SK-N-SH (cell line): ENCODE results near the gene ZDHHC14. TPM values are rescaled to one million over a fixed set of nuclear protein-coding genes. Genes with fewer than 3 reads are reported as not detected.

Source experiments
- CTCF ChIA-PET: fragments of 300-600, 350-600 bp; formaldehyde crosslinking; extraction: SDS; loops from one replicate; lab custom pipeline; 2021; lab: Yijun Ruan, JAX
- POLR2A ChIA-PET: fragments of 350-600 bp; sonication (Branson Sonifier 250); formaldehyde crosslinking; extraction: SDS; loops from one replicate; lab custom pipeline; 2020; ENCODE audit warnings: antibody characterized with exemption, inconsistent platforms; lab: Yijun Ruan, JAX
- DNase-seq: peaks from one replicate; pipeline ENCODE4 v3.0.0; 2012
- H2AFZ ChIP-seq: fragments of 200-600 bp; sonication (generic); 2 replicates; pipeline ENCODE4 v1.8.1; 2016; ENCODE audit warnings: antibody characterized with exemption, mild to moderate bottlenecking, low read depth
- H3F3A ChIP-seq: fragments of 200-600 bp; sonication (generic); replicated peaks from 2 replicates; pipeline ENCODE3; 2016; ENCODE audit warnings: antibody characterized with exemption, mild to moderate bottlenecking; ENCODE audit not compliant: insufficient read depth
- H3K27ac ChIP-seq, 2 experiments: fragments of 200-500 bp in 1 of 2; fragments of 200-600 bp in 1 of 2; sonication (Bioruptor generic) in 1 of 2; sonication (generic), shearing (Covaris generic) in 1 of 2; 2 replicates each; pipeline versions ENCODE4 v1.5.1 to v1.6.1; 2014 to 2016; ENCODE audit warnings: low read depth in 2 of 2, inconsistent platforms in 1 of 2, low read length in 1 of 2, mild to moderate bottlenecking in 1 of 2, mixed read lengths in 1 of 2
- H3K27me3 ChIP-seq: fragments of 200-600 bp; sonication (generic), shearing (Covaris generic); 2 replicates; pipeline ENCODE4 v1.6.1; 2016; ENCODE audit warnings: mixed run types; ENCODE audit not compliant: insufficient read depth
- H3K36me3 ChIP-seq, 2 experiments: fragments of 200-500 bp in 1 of 2; fragments of 200-600 bp in 1 of 2; sonication (Bioruptor generic) in 1 of 2; sonication (generic) in 1 of 2; replicated peaks in 1 of 2; 2 replicates each; pipeline versions ENCODE3 to v1.5.1; 2014 to 2016; ENCODE audit warnings: low read length in 1 of 2, mild to moderate bottlenecking in 1 of 2; ENCODE audit not compliant: insufficient read depth in 2 of 2, control insufficient read depth in 1 of 2
- H3K4me1 ChIP-seq, 2 experiments: fragments of 200-500 bp in 1 of 2; fragments of 200-600 bp in 1 of 2; sonication (Bioruptor generic) in 1 of 2; sonication (generic), shearing (Covaris generic) in 1 of 2; 2 replicates each; pipeline versions ENCODE4 v1.5.1 to v1.6.1; 2014 to 2016; ENCODE audit warnings: low read depth in 1 of 2, low read length in 1 of 2, mixed run types in 1 of 2; ENCODE audit not compliant: insufficient read depth in 2 of 2, control insufficient read depth in 1 of 2
- H3K4me2 ChIP-seq: fragments of 200-600 bp; sonication (generic), shearing (Covaris generic); 2 replicates; pipeline ENCODE4 v1.6.1; 2017; ENCODE audit warnings: mixed run types
- H3K4me3 ChIP-seq, 2 experiments: fragments of 200-500 bp in 1 of 2; fragments of 200-600 bp in 1 of 2; sonication (Bioruptor generic) in 1 of 2; sonication (generic), shearing (Covaris generic) in 1 of 2; 2 replicates each; pipeline versions ENCODE4 v1.5.1 to v1.8.1; 2014 to 2016; ENCODE audit warnings: low read depth in 2 of 2, inconsistent platforms in 1 of 2, low read length in 1 of 2, mild to moderate bottlenecking in 1 of 2, mixed read lengths in 1 of 2, moderate library complexity in 1 of 2
- H3K79me2 ChIP-seq: fragments of 200-600 bp; sonication (generic); 2 replicates; pipeline ENCODE4 v1.8.1; 2017; ENCODE audit warnings: mild to moderate bottlenecking; ENCODE audit not compliant: insufficient read depth
- H3K9ac ChIP-seq: fragments of 200-600 bp; sonication (generic); 2 replicates; pipeline ENCODE4 v1.6.1; 2017; ENCODE audit warnings: mixed run types
- H3K9me2 ChIP-seq: fragments of 200-600 bp; sonication (generic); 2 replicates; pipeline ENCODE4 v1.6.1; 2017; ENCODE audit warnings: mixed run types
- H3K9me3 ChIP-seq: fragments of 200-600 bp; sonication (generic); 2 replicates; pipeline ENCODE4 v1.6.1; 2017; ENCODE audit warnings: mixed run types, mild to moderate bottlenecking, moderate library complexity
- H4K20me1 ChIP-seq: fragments of 200-600 bp; sonication (generic); 2 replicates; pipeline ENCODE4 v1.6.1; 2017; ENCODE audit warnings: mild to moderate bottlenecking, mixed run types; ENCODE audit not compliant: insufficient read depth
- CHD2 ChIP-seq: fragments of 150-350 bp; IDR thresholded peaks from 2 replicates; pipeline ENCODE4 v1.6.1; 2018; ENCODE audit warnings: low read length; ENCODE audit not compliant: partially characterized antibody
- FOXJ3 ChIP-seq: sonication (generic); formaldehyde crosslinking; IDR thresholded peaks from 2 replicates; pipeline ENCODE4 v1.5.1; 2020; ENCODE audit warnings: mild to moderate bottlenecking, missing genetic modification reagents
- GATA2 ChIP-seq: sonication (generic); formaldehyde crosslinking; IDR thresholded peaks from 2 replicates; pipeline ENCODE4 v1.5.0; 2020; ENCODE audit warnings: mild to moderate bottlenecking, missing genetic modification reagents
- JUND ChIP-seq: IDR thresholded peaks from 2 replicates; pipeline ENCODE4 v1.4.0; 2012
- MEF2A ChIP-seq: IDR thresholded peaks from 2 replicates; pipeline ENCODE4 v1.4.0; 2012; ENCODE audit warnings: low read depth, borderline replicate concordance
- MXI1 ChIP-seq: IDR thresholded peaks from 2 replicates; pipeline ENCODE4 v1.6.1; 2012; ENCODE audit warnings: mild to moderate bottlenecking, low read depth, low read length, improper control_type of control experiment
- NFIC ChIP-seq: IDR thresholded peaks from 2 replicates; pipeline ENCODE4 v1.4.0; 2012; ENCODE audit warnings: borderline replicate concordance
- NRF1 ChIP-seq: IDR thresholded peaks from 2 replicates; pipeline ENCODE4 v1.6.1; 2012; ENCODE audit warnings: low read depth, mild to moderate bottlenecking, low read length
- POLR2AphosphoS5 ChIP-seq: IDR thresholded peaks from 2 replicates; pipeline ENCODE4 v1.6.1; 2012; ENCODE audit warnings: low read depth, low read length
- RCOR1 ChIP-seq: fragments of 150-350 bp; IDR thresholded peaks from 2 replicates; pipeline ENCODE4 v1.6.1; 2017; ENCODE audit warnings: antibody characterized with exemption, low read length
- RFX5 ChIP-seq: IDR thresholded peaks from 2 replicates; pipeline ENCODE4 v1.6.1; 2012; ENCODE audit warnings: mild to moderate bottlenecking, improper control_type of control experiment, low read length
- RXRA ChIP-seq: IDR thresholded peaks from 2 replicates; pipeline ENCODE4 v1.4.0; 2012; ENCODE audit warnings: low read depth, mild to moderate bottlenecking, borderline replicate concordance
- SIN3A ChIP-seq: IDR thresholded peaks from 2 replicates; pipeline ENCODE4 v1.6.1; 2012; ENCODE audit warnings: low read depth, mild to moderate bottlenecking, low read length, moderate library complexity, borderline replicate concordance
- WGBS: methylation state at CpG from one replicate; pipeline ENCODE4 v1.1.6; 2017; ENCODE audit warnings: low lambda C conversion rate; 5-methylcytosine and 5-hydroxymethylcytosine counted together
- polyA plus RNA-seq, 3 experiments: library from polyadenylated mRNA; depleted of rRNA; stranded (reverse); fragments of >200 nt; gene quantifications; 2 replicates each; pipeline ENCODE4 v1.2.3, GENCODE V29; 2012
- TF ChIP-seq, protein P1 (sequence below): IDR thresholded peaks from 2 replicates; pipeline ENCODE4 v1.4.0; 2012; ENCODE audit warnings: low read depth, borderline replicate concordance
- TF ChIP-seq, protein P2 (sequence below): IDR thresholded peaks from 2 replicates; pipeline ENCODE4 v1.6.1; 2012; ENCODE audit warnings: mild to moderate bottlenecking, low read depth, low read length, moderate library complexity
- TF ChIP-seq, protein P3 (sequence below): IDR thresholded peaks from 2 replicates; pipeline ENCODE4; 2012
- TF ChIP-seq, protein P4 (sequence below): fragments of 150-350 bp; IDR thresholded peaks from 2 replicates; pipeline ENCODE4 v1.6.1; 2016; ENCODE audit warnings: mild to moderate bottlenecking, low read depth, low read length
- TF ChIP-seq, protein P5 (sequence below): fragments of 150-350 bp; IDR thresholded peaks from 2 replicates; pipeline ENCODE4 v1.6.1; 2017; ENCODE audit warnings: antibody characterized with exemption, low read length, low read depth, borderline replicate concordance

The ZDHHC14 gene
- polyA plus RNA-seq, 1 of the 3 experiments (the other 2 are of a cell fraction), result 5.4 TPM

DNA sequence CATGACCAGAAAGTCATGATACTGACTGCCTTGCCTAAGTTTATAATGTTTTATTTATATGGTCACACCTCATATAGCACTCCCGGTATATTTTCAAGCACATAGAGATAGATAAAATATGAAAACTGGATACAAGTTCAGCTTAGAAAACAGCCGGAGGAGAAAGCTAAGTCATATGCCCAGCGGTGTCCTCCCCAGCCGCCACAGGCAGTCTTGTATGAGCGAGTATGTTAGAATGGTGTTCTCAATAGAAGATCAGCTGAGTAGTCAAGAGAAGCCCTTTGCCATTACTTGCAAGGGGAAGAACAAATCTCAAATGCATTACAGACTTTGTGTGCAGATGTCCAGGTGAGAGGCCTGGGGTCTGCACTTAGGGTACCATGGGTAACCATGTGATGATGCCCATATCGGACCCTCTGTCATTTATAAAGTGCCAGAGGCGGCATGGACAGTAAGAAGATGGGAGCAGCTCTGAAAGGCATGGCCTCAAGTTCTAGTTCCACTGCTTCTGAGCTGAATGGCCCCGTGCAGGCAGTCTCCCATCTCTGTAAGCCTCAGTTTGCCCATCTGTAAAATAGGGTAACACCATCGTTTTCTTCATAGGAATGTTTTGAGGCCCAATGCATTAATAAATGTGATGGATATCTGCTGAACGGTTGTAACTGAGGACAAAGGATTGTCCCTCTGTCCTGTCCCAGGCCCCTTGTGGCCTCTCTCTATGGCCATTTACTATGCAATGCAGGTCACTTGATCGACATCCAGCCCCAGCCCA is 246.4 kb downstream of the ZDHHC14 start:
- CTCF ChIA-PET, result interaction anchor here (0.6 to 2.1 kb wide), 3 partner anchors 13 to 313 kb away, joined by 3 to 10 read pairs (median 3); no protein-coding TSS in a partner anchor

DNA sequence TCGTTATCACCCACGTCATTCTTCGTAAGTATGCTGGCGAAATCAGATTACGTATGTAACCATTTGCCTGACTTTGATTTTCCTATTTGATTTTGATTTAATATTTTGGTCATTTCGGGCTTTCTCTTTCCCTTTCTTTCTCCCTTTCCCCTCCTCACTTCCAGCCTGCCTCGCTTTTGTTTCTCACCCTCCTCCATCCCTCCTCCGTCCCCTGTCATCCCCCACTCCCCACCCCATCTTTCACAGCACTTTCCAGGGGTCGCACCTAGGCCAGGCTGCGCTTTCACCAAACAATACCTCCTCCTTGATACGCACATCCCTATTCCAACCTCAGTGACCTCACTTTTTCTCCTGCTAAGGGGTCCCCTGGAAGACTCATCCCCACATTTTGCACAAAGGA is 247.5 kb downstream of the ZDHHC14 start:
- Histone ChIP-seq H3K79me2 (no peaks in the 10 kb centered on the region), H3K27me3 (no peaks in the 10 kb centered on the region), H3K4me3 (no peak overlapping the region), H3F3A (no peaks in the 10 kb centered on the region), H3K4me2 (no peak overlapping the region), H4K20me1 (no peaks in the 10 kb centered on the region), H3K9me2 (no peaks in the 10 kb centered on the region), H3K27ac (no peak overlapping the region), H3K36me3 (no peaks in the 10 kb centered on the region), H3K9me3 (no peaks in the 10 kb centered on the region), H2AFZ (no peak overlapping the region), H3K4me1 (peaks cover 0 to 9% of the 10 kb centered on the region in 2 experiments; a peak in 1 of 4 replicates), H3K9ac (no peak overlapping the region)
- 94% methylated on average over 11 of the region's 11 CpGs for WGBS
- no peak for DNase-seq
- ChIA-PET CTCF (no interaction called here), POLR2A (no interaction called here)
- TF ChIP-seq, protein P1, sequence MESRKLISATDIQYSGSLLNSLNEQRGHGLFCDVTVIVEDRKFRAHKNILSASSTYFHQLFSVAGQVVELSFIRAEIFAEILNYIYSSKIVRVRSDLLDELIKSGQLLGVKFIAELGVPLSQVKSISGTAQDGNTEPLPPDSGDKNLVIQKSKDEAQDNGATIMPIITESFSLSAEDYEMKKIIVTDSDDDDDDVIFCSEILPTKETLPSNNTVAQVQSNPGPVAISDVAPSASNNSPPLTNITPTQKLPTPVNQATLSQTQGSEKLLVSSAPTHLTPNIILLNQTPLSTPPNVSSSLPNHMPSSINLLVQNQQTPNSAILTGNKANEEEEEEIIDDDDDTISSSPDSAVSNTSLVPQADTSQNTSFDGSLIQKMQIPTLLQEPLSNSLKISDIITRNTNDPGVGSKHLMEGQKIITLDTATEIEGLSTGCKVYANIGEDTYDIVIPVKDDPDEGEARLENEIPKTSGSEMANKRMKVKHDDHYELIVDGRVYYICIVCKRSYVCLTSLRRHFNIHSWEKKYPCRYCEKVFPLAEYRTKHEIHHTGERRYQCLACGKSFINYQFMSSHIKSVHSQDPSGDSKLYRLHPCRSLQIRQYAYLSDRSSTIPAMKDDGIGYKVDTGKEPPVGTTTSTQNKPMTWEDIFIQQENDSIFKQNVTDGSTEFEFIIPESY, result no peak
- TF ChIP-seq RCOR1 (no peak), FOXJ3 (CRISPR knock-in tag) (no peak), CHD2 (no peak), POLR2AphosphoS5 (no peak), RFX5 (no peak), SIN3A (no peak), NFIC (no peak), NRF1 (no peak)
- TF ChIP-seq, protein P2, sequence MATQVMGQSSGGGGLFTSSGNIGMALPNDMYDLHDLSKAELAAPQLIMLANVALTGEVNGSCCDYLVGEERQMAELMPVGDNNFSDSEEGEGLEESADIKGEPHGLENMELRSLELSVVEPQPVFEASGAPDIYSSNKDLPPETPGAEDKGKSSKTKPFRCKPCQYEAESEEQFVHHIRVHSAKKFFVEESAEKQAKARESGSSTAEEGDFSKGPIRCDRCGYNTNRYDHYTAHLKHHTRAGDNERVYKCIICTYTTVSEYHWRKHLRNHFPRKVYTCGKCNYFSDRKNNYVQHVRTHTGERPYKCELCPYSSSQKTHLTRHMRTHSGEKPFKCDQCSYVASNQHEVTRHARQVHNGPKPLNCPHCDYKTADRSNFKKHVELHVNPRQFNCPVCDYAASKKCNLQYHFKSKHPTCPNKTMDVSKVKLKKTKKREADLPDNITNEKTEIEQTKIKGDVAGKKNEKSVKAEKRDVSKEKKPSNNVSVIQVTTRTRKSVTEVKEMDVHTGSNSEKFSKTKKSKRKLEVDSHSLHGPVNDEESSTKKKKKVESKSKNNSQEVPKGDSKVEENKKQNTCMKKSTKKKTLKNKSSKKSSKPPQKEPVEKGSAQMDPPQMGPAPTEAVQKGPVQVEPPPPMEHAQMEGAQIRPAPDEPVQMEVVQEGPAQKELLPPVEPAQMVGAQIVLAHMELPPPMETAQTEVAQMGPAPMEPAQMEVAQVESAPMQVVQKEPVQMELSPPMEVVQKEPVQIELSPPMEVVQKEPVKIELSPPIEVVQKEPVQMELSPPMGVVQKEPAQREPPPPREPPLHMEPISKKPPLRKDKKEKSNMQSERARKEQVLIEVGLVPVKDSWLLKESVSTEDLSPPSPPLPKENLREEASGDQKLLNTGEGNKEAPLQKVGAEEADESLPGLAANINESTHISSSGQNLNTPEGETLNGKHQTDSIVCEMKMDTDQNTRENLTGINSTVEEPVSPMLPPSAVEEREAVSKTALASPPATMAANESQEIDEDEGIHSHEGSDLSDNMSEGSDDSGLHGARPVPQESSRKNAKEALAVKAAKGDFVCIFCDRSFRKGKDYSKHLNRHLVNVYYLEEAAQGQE, result no peak
- TF ChIP-seq, protein P3, sequence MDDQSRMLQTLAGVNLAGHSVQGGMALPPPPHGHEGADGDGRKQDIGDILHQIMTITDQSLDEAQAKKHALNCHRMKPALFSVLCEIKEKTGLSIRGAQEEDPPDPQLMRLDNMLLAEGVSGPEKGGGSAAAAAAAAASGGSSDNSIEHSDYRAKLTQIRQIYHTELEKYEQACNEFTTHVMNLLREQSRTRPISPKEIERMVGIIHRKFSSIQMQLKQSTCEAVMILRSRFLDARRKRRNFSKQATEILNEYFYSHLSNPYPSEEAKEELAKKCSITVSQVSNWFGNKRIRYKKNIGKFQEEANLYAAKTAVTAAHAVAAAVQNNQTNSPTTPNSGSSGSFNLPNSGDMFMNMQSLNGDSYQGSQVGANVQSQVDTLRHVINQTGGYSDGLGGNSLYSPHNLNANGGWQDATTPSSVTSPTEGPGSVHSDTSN, result no peak

More for the DNA sequence above, 246.4 kb downstream of the ZDHHC14 start:
- Histone ChIP-seq H3K4me2 (no peak overlapping the region), H3K27me3 (no peaks in the 10 kb centered on the region), H3K9ac (no peak overlapping the region), H3K4me1 (peaks cover 0 to 5% of the 10 kb centered on the region in 2 experiments; a peak in 1 of 4 replicates), H3K27ac (no peak overlapping the region), H3K9me2 (no peaks in the 10 kb centered on the region), H3K79me2 (no peaks in the 10 kb centered on the region), H4K20me1 (no peaks in the 10 kb centered on the region), H3K9me3 (no peaks in the 10 kb centered on the region), H3K4me3 (no peak overlapping the region), H2AFZ (no peak overlapping the region), H3F3A (no peaks in the 10 kb centered on the region), H3K36me3 (no peaks in the 10 kb centered on the region)
- no peak for DNase-seq
- TF ChIP-seq, protein P4, sequence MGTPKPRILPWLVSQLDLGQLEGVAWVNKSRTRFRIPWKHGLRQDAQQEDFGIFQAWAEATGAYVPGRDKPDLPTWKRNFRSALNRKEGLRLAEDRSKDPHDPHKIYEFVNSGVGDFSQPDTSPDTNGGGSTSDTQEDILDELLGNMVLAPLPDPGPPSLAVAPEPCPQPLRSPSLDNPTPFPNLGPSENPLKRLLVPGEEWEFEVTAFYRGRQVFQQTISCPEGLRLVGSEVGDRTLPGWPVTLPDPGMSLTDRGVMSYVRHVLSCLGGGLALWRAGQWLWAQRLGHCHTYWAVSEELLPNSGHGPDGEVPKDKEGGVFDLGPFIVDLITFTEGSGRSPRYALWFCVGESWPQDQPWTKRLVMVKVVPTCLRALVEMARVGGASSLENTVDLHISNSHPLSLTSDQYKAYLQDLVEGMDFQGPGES, result no peak
- no peak for TF ChIP-seq MEF2A
- TF ChIP-seq, protein P5, sequence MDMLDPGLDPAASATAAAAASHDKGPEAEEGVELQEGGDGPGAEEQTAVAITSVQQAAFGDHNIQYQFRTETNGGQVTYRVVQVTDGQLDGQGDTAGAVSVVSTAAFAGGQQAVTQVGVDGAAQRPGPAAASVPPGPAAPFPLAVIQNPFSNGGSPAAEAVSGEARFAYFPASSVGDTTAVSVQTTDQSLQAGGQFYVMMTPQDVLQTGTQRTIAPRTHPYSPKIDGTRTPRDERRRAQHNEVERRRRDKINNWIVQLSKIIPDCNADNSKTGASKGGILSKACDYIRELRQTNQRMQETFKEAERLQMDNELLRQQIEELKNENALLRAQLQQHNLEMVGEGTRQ, result no peak
- TF ChIP-seq SIN3A, result no peak
- no peak for TF ChIP-seq JUND
- no peak for TF ChIP-seq RXRA
- TF ChIP-seq RCOR1, result no peak
- TF ChIP-seq RFX5, result no peak
- no peak for TF ChIP-seq GATA2
- TF ChIP-seq MXI1, result no peak
- TF ChIP-seq NFIC, result no peak
- WGBS, result 86% methylated on average over 10 of the region's 11 CpGs
- POLR2A ChIA-PET, result no interaction called here
